ENCODE data around the gene ARHGAP20.

The ARHGAP20 gene

DNA sequence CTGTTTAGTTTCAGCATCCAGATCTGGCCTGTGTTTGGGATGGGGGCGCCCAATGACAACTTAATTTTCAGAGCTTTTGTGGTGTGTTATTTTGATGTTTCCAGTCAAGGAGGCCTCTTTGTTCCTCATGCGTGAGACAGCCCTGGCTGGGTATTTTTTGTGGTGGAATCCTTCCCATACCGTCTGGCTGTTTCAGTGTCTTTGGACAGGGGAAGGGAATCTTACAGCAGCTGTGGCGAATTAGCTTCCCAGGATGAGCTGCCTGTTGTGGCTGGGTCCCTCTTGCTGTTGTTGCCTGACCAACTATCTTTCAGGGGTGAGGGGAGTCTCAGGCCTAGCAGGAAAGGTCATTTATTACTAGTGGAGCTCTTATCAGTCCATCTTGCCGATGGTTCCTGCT, 138.8 kb downstream of the ARHGAP20 start:
- Histone ChIP-seq H3K9ac (ENCODE audit: low read depth, low read length) (no peak overlapping the region), H3K4me1 (ENCODE audit: control insufficient read depth, insufficient read depth, low read length) (no peaks in the 10 kb centered on the region), H3K36me3 (ENCODE audit: control insufficient read depth, insufficient read depth, low read length) (no peaks in the 10 kb centered on the region), H3K27ac (ENCODE audit: low read depth, low read length) (no peak overlapping the region), H3K4me3 (ENCODE audit: low read depth, low read length) (no peak overlapping the region), H3K9me3 (ENCODE audit: control insufficient read depth, insufficient read depth, low read length) (no peaks in the 10 kb centered on the region), H3K27me3 (ENCODE audit: control insufficient read depth, insufficient read depth, low read length) (no peaks in the 10 kb centered on the region)

DNA sequence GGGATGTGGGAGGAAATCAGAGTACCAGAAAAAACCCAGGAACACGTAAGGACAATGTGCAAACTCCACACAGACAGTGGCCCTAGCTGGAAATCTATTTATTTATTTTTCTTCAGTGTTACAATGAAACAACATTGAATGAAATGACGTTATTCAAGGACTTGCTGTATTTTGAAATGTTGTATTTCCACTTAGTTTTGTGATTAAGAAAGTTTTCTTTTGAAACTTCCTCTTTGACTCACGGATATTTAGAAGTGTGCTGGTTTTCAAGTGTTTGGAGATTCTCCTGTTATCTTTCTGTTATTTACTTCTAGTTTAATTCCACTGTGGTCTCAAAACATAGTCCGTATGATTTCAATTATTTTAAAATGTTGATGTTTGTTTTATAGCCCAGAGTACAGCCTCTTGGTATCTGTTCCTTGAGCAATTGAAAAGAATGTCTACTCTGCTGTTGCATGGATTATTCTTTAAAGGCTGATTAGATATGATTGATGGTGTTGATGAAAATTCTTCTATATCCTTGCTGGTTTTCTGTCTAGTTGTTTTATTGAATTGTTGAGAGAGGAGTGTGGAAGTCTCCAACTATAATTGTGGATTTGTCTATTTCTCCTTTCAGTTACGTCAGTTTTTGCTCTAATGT, 141.0 kb downstream of the ARHGAP20 start:
- Histone ChIP-seq H3K9ac (ENCODE audit: low read depth, low read length) (no peak overlapping the region), H3K36me3 (ENCODE audit: control insufficient read depth, insufficient read depth, low read length) (no peaks in the 10 kb centered on the region), H3K4me3 (ENCODE audit: low read depth, low read length) (no peak overlapping the region), H3K27ac (ENCODE audit: low read depth, low read length) (no peak overlapping the region), H3K4me1 (ENCODE audit: control insufficient read depth, insufficient read depth, low read length) (no peaks in the 10 kb centered on the region), H3K9me3 (ENCODE audit: control insufficient read depth, insufficient read depth, low read length) (no peaks in the 10 kb centered on the region), H3K27me3 (ENCODE audit: control insufficient read depth, insufficient read depth, low read length) (no peaks in the 10 kb centered on the region)

DNA sequence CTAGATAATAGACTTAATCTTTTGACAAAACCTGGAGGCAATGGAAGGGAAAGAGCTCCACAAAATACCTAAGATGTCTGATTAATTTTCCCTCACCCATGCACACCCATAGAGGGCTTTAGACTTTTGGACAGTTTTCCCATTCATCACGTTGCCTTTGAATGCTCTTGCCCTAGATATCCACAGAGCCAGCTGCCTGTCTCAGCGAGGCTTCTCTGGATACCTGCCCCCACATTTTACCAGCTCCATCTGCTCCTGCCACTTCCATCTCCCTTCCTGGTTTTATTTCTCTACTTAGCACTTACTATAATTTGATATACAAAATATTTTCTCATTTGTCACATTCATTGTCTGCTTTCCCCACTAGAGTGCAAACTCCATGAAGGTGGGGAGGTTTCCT, 145.7 kb downstream of the ARHGAP20 start:
- Histone ChIP-seq H3K9me3 (ENCODE audit: control insufficient read depth, insufficient read depth, low read length) (no peaks in the 10 kb centered on the region), H3K4me1 (ENCODE audit: control insufficient read depth, insufficient read depth, low read length) (peaks cover 12% of the 10 kb centered on the region), H3K9ac (ENCODE audit: low read depth, low read length) (no peak overlapping the region), H3K27ac (ENCODE audit: low read depth, low read length) (no peak overlapping the region), H3K27me3 (ENCODE audit: control insufficient read depth, insufficient read depth, low read length) (no peaks in the 10 kb centered on the region), H3K4me3 (ENCODE audit: low read depth, low read length) (no peak overlapping the region), H3K36me3 (ENCODE audit: control insufficient read depth, insufficient read depth, low read length) (no peaks in the 10 kb centered on the region)

DNA sequence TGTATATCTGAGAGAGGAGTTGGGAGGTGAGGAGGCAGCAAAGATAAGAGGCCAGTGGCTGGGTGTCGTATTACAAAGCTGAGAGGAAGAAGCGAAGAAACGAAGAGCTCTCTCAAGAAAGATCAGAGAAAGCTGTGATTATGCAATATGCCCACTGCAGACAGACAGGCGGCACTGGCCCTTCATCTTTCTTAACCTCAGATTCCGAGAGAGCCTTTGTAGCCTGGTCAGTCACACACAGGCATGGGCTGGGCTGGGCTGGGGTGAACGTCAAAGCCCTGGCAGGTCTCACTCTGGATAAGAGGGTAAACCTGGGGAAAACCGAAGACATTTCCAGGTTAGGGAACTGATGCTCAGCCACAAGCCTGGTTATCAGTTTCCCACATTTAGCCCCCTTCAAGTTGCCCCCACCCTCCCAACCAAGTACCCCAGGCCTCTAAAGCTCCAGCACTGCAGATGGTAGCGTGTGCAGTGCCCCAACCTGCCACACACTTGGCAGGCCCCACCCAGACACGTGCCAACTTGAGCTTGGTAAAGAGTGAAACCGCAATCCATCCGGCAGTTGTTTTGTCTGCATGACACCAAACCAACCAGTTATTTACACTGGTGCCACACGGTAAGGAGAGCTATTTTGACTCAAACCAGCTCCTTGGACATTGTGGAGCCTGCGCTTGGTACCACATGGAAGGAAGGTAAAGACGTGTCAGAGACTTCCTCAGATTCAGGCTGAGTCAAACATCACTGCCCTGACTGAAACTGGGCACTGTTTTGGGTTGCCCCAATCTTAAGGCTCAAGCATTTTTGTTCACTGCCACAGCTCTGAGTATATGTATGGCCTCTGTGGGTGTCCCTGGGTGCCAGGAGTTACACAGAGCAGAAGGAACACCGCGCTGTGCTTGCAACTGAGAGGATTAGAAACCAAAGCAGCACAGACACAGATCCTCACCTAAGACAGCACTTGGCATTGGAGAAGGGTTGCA, 146.6 kb downstream of the ARHGAP20 start:
- H3K4me1 ChIP-seq (ENCODE audit: control insufficient read depth, insufficient read depth, low read length), result peaks cover 12% of the 10 kb centered on the region
- no peaks in the 10 kb centered on the region for H3K27me3 ChIP-seq (ENCODE audit: control insufficient read depth, insufficient read depth, low read length)
- H3K9ac ChIP-seq (ENCODE audit: low read depth, low read length), result no peak overlapping the region
- no peak overlapping the region for H3K4me3 ChIP-seq (ENCODE audit: low read depth, low read length)
- H3K36me3 ChIP-seq (ENCODE audit: control insufficient read depth, insufficient read depth, low read length), result no peaks in the 10 kb centered on the region
- no peaks in the 10 kb centered on the region for H3K9me3 ChIP-seq (ENCODE audit: control insufficient read depth, insufficient read depth, low read length)
- no peak overlapping the region for H3K27ac ChIP-seq (ENCODE audit: low read depth, low read length)

DNA sequence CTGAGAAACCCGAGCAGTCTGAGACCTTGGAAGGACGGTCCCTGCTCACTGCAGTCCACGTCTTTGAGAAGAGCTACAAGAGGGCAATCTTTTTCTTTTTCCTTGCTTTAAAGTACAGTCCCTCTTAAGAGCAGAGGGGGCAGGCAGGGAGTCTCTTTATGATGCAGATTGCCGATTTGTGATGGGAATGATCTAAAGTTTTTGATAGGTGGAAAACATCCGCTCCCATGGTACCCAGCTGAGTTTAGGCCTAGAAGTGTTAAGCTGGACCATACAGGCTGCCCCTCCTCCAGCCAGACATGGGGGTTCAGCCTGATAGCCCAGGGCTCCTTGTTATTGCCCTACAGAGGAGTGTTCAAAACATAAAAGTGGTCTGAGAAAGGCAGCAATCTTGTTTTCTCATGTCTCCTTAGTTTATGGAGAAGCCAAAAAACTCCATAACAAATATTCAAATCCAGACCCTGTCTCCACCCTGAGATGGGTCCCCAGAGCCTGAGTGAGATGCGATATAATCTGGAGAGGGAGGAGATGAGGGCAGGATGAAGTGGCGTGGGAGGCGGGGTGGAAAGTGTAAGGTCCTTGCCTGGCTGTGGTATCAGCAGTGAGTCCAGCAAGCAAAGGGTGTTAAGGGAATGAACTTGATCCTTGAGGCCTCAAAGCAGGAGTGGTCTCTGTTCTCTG, 147.4 kb downstream of the ARHGAP20 start:
- Histone ChIP-seq H3K27me3 (ENCODE audit: control insufficient read depth, insufficient read depth, low read length) (no peaks in the 10 kb centered on the region), H3K36me3 (ENCODE audit: control insufficient read depth, insufficient read depth, low read length) (no peaks in the 10 kb centered on the region), H3K4me1 (ENCODE audit: control insufficient read depth, insufficient read depth, low read length) (peaks cover 12% of the 10 kb centered on the region), H3K4me3 (ENCODE audit: low read depth, low read length) (0 out of 2 replicates have a peak overlapping the region, but pooled peaks have one; percentile 29), H3K9ac (ENCODE audit: low read depth, low read length) (no peak overlapping the region), H3K27ac (ENCODE audit: low read depth, low read length) (peak overlapping the region; percentile 54), H3K9me3 (ENCODE audit: control insufficient read depth, insufficient read depth, low read length) (no peaks in the 10 kb centered on the region)

DNA sequence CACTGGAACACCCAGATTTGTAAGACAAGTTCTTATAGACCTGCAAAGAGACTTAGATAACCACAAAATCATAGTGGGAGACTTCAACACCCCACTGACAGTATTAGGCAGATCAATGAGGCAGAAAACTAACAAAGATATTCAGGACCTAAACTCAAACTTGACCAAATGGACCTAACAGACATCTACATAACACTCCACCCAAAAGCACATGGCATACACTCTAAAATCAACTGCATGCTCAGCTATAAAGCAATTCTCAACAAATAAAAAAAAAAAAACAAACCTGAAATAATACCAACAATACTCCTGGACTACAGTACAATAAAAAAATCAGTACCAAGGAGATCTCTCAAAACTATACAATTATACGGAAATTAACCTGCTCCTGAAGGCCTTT, 167.5 kb downstream of the ARHGAP20 start:
- Histone ChIP-seq H3K9me3 (ENCODE audit: control insufficient read depth, insufficient read depth, low read length) (no peaks in the 10 kb centered on the region), H3K27ac (ENCODE audit: low read depth, low read length) (no peak overlapping the region), H3K4me1 (ENCODE audit: control insufficient read depth, insufficient read depth, low read length) (no peaks in the 10 kb centered on the region), H3K9ac (ENCODE audit: low read depth, low read length) (no peak overlapping the region), H3K27me3 (ENCODE audit: control insufficient read depth, insufficient read depth, low read length) (no peaks in the 10 kb centered on the region), H3K36me3 (ENCODE audit: control insufficient read depth, insufficient read depth, low read length) (no peaks in the 10 kb centered on the region), H3K4me3 (ENCODE audit: low read depth, low read length) (no peak overlapping the region)

DNA sequence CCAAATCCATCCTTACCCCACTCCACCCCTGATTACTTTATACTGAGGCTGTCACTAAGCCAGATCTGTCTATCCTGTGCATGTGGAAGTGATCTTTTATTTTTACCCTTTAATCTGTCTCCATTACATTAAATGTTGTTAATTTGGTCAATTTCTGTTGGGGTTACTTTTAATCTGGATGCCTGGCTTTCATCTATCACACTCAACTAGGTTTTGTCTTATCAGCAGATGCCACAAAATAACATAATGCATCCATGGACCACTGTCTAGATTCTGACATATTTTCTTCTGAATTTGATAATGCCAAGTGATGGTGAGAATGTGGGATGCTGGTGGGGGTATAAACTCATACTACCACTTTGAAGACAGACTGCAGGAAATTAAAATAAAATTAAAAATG, 174.1 kb downstream of the ARHGAP20 start:
- Histone ChIP-seq H3K9ac (ENCODE audit: low read depth, low read length) (no peak overlapping the region), H3K4me1 (ENCODE audit: control insufficient read depth, insufficient read depth, low read length) (no peaks in the 10 kb centered on the region), H3K27ac (ENCODE audit: low read depth, low read length) (no peak overlapping the region), H3K9me3 (ENCODE audit: control insufficient read depth, insufficient read depth, low read length) (no peaks in the 10 kb centered on the region), H3K27me3 (ENCODE audit: control insufficient read depth, insufficient read depth, low read length) (no peaks in the 10 kb centered on the region), H3K36me3 (ENCODE audit: control insufficient read depth, insufficient read depth, low read length) (no peaks in the 10 kb centered on the region), H3K4me3 (ENCODE audit: low read depth, low read length) (no peak overlapping the region)

DNA sequence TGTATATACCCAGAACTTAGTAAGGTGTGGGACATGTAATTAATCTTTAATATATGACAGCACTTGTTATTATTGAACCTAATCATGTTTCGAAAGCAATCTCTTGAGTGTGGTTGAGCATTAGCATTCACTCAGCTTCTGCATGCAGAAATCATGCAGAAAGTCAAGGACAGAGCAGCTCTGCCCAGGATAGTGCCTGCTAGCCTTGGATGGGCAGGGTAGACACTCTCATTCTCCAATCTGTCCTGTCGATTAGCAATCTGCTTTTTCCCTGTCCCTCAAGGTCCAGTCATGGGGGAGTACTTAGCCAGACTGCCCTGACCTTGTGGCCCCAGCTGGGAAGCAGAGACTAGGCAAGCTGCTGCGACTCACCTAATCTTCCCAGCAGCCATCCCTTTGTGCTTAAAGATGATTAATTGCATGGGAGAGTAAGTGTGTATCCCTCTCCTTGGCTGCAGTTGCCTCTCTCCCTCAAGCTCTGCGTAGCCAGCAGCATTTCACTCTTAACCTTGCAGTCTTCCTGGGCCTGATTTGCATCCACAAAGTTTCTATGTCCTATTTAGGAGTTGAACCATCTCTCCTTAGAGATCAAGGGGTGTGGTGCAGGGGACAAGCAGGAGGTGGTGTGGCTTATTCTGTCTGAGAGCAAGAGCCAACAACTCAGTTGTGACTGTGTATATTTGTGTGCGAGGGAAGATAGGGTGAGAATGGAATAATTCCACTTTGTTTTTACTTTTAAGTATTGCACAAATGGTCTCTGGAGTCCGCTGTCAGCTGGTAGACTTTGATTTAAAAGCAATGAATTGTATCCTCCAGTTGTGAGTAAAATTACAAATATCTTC, 181.1 kb downstream of the ARHGAP20 start:
- H3K9me3 ChIP-seq (ENCODE audit: control insufficient read depth, insufficient read depth, low read length), result peaks cover 6% of the 10 kb centered on the region; the same call in 1 of the 2 replicates
- H3K27ac ChIP-seq (ENCODE audit: low read depth, low read length), result no peak overlapping the region
- no peak overlapping the region for H3K4me3 ChIP-seq (ENCODE audit: low read depth, low read length)
- no peaks in the 10 kb centered on the region for H3K36me3 ChIP-seq (ENCODE audit: control insufficient read depth, insufficient read depth, low read length)
- H3K9ac ChIP-seq (ENCODE audit: low read depth, low read length), result no peak overlapping the region
- no peaks in the 10 kb centered on the region for H3K4me1 ChIP-seq (ENCODE audit: control insufficient read depth, insufficient read depth, low read length)
- no peaks in the 10 kb centered on the region for H3K27me3 ChIP-seq (ENCODE audit: control insufficient read depth, insufficient read depth, low read length)

DNA sequence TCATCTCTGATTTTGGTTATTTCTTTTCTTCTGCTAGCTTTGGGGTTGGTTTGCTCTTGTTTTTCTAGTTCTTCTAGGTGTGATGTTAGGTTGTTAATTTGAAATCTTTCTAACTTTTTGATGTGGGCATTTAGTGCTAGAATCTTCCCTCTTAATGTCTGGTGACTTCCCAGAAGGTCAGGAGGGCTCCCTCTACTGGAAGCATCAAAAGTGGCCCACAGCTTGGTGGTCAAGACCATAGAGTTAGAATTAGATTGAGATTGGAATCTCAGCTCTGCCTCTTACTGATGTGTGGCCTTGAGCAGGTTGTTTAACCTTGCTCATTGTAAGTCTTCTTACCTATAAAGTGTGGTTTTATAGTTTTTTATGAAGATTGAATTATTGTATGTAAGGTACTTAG, 183.2 kb downstream of the ARHGAP20 start:
- H3K9ac ChIP-seq (ENCODE audit: low read depth, low read length), result no peak overlapping the region
- peaks cover 6% of the 10 kb centered on the region; the same call in 1 of the 2 replicates for H3K9me3 ChIP-seq (ENCODE audit: control insufficient read depth, insufficient read depth, low read length)
- no peak overlapping the region for H3K4me3 ChIP-seq (ENCODE audit: low read depth, low read length)
- H3K36me3 ChIP-seq (ENCODE audit: control insufficient read depth, insufficient read depth, low read length), result no peaks in the 10 kb centered on the region
- H3K4me1 ChIP-seq (ENCODE audit: control insufficient read depth, insufficient read depth, low read length), result no peaks in the 10 kb centered on the region
- no peak overlapping the region for H3K27ac ChIP-seq (ENCODE audit: low read depth, low read length)
- no peaks in the 10 kb centered on the region for H3K27me3 ChIP-seq (ENCODE audit: control insufficient read depth, insufficient read depth, low read length)

DNA sequence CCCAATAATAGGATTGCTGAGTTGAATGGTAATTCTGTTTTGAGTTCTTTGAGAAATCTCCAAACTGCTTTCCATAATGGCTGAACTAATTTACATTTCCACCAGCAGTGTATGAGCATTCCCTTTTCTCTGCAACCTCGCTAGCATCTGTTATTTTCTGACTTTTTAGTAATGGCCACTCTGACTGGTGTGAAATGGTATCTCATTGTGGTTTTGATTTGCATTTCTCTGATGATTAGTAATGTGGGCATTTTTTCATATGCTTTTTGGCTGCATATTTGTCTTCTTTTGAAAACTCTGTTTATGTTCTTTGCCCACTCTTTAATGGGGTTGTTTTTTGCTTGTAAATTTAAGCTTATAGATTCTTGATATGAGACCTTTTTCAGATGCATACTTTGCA, 185.1 kb downstream of the ARHGAP20 start:
- no peaks in the 10 kb centered on the region for H3K4me1 ChIP-seq (ENCODE audit: control insufficient read depth, insufficient read depth, low read length)
- peaks cover 6% of the 10 kb centered on the region; the same call in 1 of the 2 replicates for H3K9me3 ChIP-seq (ENCODE audit: control insufficient read depth, insufficient read depth, low read length)
- no peak overlapping the region for H3K9ac ChIP-seq (ENCODE audit: low read depth, low read length)
- H3K27ac ChIP-seq (ENCODE audit: low read depth, low read length), result no peak overlapping the region
- no peak overlapping the region for H3K4me3 ChIP-seq (ENCODE audit: low read depth, low read length)
- H3K36me3 ChIP-seq (ENCODE audit: control insufficient read depth, insufficient read depth, low read length), result no peaks in the 10 kb centered on the region
- no peaks in the 10 kb centered on the region for H3K27me3 ChIP-seq (ENCODE audit: control insufficient read depth, insufficient read depth, low read length)
